HG02884 (cell line): Measurements from ENCODE around the gene COL6A2.
"Not testable (repeated sequence)": the region's sequence is repeated elsewhere in the genome, so short reads cannot be mapped to it uniquely, and the experiment has no call there.

Experiments
- ATAC-seq: cut with Tn5 transposase; IDR thresholded peaks from one replicate; pipeline ENCODE4 v1.9.1; 2021; ENCODE audit warnings: mild to moderate bottlenecking, moderate library complexity; ENCODE audit not compliant: unreplicated experiment

COL6A2 gene

DNA sequence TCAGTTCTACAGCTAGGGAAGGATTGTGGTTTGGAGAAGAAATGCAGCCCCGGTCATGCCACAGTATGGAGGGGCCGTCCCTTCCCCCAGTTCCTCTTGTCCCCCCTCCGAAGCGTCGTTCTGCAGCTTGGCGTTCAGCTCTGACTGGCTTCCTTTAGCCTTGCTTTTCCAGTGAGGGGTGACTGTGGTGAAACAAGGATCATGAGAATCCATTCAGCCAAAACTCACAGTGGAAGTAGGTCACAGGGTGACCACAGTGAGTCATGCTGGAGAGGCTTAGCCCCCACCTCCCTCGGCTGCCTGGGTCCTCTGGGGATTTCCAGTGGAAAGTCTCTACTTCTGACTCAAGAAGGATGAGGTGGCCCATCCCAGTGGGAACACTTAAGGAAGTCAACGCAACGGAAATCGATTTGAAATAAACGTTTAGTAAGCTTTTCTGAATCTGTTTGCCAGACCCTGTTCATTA is 37.3 kb upstream of the COL6A2 start:
- ATAC-seq = no peak

GRCh38 chr21:46061063-46061462 is 36.8 kb upstream of the COL6A2 start:
- no peak for ATAC-seq

GRCh38 chr21:46061518-46061917 is 36.4 kb upstream of the COL6A2 start:
- no peak for ATAC-seq

GRCh38 chr21:46061950-46062349 is 36.0 kb upstream of the COL6A2 start:
- ATAC-seq = no peak

DNA sequence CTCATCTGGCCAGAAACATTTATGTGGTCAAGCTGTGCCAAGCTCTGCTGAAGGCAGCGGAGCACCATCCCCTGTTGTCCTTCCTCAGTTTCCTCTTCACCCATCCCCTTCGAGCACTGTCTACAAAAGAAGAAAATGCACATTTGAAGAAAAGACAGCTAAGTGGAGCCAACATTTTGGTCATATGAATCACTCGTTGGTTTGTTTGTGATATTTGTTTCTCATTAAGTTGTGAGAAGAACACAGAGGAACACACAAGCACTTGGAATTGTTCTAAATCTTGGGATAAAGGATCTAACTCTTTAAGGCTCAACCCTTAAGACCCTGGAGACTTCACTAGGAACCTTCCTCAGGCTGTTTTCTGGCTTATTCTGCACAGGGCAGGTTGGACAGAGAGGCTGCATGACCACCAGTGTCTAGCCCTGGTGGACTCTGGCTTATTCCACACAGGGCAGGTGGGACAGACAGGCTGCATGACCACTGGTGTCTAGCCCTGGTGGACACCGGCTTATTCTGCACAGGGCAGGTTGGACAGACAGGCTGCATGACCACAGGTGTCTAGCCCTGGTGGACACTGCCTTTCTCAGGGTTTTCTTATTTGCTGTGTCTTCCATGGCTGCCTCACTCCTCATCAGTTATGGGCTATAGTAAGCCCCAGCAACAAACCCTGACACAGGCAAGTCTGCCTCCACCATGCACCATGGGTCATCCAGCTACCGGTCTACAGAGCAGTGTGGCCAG is 35.3 kb upstream of the COL6A2 start:
- no peak for ATAC-seq

GRCh38 chr21:46063227-46063626 is 34.7 kb upstream of the COL6A2 start:
- ATAC-seq = no peak

DNA sequence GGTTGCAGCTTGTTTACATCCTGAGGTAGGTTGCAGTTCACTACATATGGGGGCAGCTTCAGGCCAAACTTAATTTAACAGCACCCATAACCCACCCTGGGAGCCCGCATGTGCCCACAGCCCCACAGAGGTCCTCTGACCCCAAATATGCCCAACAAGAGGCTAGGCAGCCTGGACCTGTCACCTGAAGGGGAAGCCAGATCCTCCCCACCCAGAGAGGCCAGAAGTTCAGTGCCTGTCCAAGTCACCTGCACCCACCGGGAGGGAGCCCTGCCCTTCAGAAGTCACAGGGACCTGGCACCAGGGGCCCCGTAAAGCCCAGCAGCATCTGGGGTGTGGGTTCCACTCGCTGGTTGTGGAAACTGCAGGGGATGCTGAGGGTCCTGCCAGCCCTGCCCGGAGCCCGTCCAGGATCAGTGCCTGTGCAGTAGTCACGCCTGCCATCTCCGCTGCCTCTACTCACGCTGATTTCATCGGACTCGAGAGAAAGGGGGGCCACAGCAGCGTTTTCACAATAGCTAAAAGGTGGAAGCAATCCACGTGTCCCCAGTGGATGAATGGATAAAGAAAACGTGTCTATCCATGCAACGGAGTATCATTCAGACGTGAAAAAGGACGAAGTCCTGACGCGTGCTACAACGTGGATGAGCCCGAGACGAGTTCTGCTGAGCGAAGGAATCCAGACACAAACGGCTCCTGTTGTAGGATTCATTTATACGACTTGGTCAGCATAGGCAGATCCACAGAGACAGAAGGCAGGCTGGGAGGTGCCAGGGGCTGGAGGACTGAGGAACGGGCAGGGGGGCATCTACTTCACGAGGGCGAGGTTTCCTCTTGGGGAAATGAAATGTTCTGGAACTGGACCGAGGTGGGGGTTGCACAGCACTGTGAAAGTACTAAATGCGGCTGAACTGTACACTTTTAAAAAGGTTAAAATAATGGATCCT is 33.9 kb upstream of the COL6A2 start:
- ATAC-seq = no peak

GRCh38 chr21:46064870-46065214 is 33.1 kb upstream of the COL6A2 start:
- ATAC-seq = no peak

DNA sequence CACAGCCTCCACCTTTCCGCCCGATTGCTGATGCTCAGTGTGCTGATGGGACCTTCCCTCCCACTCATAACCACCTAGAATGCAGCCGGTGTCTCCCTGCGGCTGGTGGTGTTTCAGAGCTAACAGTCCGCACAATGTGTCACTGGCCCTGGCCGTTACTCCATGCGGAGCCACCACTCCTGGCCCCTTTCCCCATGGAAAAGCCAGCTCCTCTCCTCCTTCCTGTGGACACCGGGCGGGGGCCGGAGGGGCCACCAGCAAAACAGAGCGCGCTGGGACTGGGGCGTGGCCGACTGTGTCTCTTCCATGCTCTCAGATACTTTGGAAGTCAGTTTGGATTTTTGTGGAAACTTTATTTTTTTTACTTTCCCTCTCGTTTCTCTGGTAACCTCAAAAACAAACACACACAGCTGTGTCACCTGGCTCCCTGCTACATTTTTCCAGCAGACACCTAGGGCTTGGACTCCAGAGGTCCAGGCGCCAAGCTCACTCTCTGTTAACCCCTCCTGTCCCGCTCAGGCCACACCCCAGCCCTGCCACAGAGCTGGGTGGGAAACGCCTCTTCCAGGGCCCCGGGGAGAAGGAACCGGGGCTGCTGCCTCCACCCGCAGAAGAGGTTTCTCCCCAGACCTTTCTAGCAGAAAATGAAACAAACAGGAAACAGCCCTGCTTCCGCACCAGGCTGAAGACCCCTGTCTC is 32.5 kb upstream of the COL6A2 start:
- no peak for ATAC-seq

DNA sequence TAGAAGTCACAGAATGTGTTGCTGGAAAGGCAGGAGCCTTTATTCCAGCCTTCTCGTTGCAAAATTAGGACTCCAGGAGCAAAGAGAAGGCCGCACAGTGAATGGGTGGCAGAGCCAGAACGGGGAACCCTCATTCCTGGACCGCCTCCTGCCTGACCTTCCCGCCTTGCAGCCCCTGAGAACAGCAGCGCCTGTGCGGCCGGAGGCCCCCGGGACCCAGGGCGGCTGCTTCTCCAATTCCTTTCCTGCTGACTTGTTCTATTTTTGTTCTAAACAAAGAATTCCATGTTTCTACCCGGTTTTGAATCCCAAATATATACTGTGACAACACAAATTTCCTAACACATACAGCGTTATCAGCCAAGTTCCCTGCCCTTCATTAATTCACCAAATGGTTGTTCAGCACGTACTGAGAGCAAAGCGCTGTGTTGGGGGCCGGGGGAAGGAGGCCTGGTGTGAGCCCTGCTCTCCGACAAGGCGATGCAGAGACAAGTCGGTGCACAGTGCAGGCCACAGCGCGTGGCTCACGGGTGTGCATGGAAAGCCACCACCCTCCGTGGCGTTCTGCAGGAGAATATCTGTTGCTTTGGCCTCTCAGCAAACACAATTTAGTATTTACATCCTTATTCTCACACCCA is 31.9 kb upstream of the COL6A2 start:
- ATAC-seq = no peak

DNA sequence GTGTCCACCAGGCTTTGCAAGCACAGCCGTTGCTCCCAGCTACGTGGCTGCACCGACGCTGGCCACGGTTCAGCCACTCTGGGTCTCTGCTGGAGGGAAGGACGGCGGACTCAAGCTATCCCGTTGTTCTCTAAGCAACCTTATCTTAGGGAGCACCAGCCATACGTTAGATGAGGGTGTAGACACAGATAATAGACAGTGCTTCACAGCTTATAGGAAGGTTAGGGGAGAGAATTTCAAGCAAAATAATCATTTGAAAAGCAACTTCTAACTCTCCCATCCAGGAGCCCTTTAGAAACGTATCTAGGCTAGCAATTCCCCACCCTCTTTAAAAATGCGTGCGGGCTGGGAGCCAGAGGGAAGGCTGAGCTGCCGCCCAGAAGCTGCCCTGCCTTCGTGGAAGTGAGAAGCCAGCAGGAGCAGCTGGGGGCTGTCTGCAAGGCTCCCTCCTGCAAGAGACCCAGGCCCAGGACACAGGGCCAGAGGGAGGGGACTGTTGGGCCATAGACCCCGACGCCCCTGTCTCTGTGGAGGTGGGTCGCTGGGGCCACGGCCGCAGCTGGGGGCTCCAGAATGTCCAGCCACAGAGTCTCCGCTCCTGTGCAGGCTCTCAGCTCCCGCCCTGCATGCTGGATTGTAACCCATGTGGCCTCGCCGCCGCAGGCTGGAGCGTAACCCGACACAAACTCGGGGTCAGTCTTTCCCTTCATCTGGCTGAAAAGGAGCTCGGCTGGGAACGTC is 31.2 kb upstream of the COL6A2 start:
- ATAC-seq = no peak

DNA sequence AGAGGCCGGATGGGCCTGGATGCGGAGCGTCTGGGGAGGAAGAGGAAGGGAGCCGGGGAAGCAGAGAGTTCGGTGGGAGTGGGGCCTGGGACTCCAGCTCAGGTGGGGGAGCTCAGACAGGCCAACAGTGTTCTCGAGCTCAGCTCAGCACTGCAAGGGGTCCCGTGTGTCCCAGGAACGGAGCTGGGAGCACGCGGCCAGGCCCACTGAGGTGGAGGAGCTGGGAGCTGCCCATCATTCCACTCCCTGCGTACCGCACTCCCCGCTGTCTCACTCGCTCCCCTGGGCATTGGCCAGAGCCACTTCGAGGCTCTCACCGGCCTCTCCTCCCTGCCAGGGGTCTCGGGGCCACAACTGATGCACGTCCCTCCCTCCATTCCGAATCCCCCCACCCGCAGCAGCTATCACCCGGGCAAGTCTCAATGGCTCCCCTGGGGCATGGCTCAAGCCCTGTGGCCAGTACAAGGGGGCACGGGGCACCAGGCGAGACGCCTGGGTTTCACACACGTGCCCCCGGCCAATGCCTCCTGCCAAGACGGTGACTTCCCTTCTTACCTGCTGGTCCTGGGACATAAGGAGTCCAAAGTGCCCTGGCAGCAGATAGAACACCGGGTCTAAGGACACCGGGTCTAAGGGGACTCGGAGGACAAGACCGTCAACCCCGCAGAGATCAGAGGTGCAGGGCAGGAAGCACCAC is 30.3 kb upstream of the COL6A2 start:
- ATAC-seq = no peak

DNA sequence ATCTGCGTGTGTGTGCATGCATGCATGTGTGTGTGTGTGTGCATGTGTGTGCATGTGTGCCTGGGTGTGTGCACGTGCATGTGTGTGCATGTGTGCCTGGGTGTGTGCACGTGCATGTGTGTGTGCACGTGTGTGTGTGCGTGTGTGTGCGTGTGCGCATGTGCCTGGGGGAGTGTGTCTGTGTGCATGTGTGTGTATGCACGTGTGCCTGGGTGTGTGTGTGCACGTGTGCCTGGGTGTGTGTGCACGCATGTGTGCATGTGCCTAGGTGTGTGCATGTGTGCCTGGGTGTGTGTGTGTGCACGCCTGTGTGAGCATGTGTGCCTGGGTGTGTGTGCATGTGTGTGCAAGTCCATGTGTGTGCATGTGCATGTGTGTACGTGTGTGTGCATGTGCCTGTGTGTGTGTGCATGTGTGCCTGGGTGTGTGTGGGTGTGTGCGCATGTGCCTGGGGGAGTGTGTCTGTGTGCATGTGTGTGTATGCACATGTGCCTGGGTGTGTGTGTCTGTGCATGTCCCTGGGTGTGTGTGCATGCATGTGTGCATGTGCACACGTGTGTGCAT is 29.3 kb upstream of the COL6A2 start:
- ATAC-seq = no peak

DNA sequence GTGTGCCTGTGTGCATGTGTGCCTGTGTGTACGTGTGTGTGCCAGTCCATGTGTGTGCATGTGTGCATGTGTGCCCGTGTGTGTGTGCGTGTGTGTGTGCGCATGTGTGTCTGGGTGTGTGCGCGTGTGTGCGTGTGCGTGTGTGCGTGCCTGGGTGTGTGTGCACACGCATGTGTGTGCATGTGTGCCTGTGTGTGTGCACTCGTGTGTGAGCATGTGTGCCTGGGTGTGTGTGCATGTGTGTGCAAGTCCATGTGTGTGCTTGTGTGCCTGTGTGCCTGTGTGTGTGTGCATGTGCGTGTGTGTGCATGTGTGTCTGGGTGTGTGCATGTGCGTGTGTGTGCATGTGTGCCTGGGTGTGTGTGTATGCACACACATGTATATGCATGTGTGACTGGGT is 28.7 kb upstream of the COL6A2 start:
- ATAC-seq = no peak

DNA sequence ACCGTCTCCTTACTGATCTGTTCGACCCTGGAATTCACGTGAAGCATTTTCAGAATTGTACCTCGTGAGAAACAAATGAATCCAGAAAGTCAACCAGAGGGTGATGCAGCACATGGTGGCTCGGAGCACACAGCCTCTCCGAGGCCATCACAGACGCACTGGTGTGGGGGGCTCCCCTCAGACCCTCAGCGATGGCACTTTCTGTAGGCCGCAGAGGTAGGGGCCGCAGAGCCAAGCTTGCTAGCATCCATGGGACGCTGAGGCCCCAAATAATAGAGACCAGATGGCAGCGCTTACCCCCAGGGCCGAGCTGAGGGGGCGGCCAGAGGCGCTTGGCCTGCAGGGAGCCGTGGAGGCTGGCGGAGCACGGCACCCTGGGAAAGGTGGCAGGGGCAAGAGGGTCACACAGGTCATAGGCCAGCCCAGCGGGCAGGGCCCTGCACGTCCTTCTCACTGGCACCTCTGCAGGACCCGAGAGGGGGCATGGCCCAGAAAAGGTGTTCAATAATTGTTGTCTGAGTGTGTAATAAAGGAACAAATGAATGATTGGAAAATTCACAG is 28.1 kb upstream of the COL6A2 start:
- ATAC-seq = no peak

- no peak for ATAC-seq
Observed at GRCh38 chr21:46071082-46071481, 26.8 kb upstream of the COL6A2 start.

GRCh38 chr21:46076724-46077123 is 21.2 kb upstream of the COL6A2 start:
- not testable (repeated sequence) for ATAC-seq

GRCh38 chr21:46077674-46078101 is 20.2 kb upstream of the COL6A2 start:
- ATAC-seq = no peak
